GM12878 (cell line): ENCODE measurements around the gene TFAM. TPM values are rescaled to one million over a fixed set of nuclear protein-coding genes. Genes with fewer than 3 reads are reported as not detected.

Experiments
- ATAC-seq: fragments of 200-7000 bp; cut with Tn5 transposase; 3 replicates; pipeline ENCODE4 v1.9.1; 2020; ENCODE audit warnings: mild to moderate bottlenecking, moderate library complexity
- BruUV-seq: library from RNA; stranded (reverse); fragments of 400-500 nt; replicated peaks from 2 replicates; lab custom pipeline; 2021; lab: Mats Ljungman, UMichigan
- CTCF ChIA-PET: fragments of 300-600 bp; sonication (Branson Sonifier 250); formaldehyde crosslinking; extraction: SDS; loops from one replicate; lab custom pipeline; 2021; ENCODE audit warnings: inconsistent platforms; lab: Yijun Ruan, JAX
- POLR2A ChIA-PET: fragments of 350-600 bp; formaldehyde crosslinking; extraction: SDS; loops from one replicate; lab custom pipeline; 2021; ENCODE audit warnings: inconsistent platforms; lab: Charles Lee
- RAD21 ChIA-PET: fragments of 300-600 bp; sonication (Branson Sonifier 250); formaldehyde crosslinking; loops from one replicate; lab custom pipeline; 2023; ENCODE audit warnings: antibody characterized with exemption; ENCODE audit not compliant: unreplicated experiment; lab: Charles Lee
- SMC1A ChIA-PET: fragments of 300-600 bp; sonication (Branson Sonifier 250); formaldehyde crosslinking; loops from one replicate; lab custom pipeline; 2023; ENCODE audit not compliant: unreplicated experiment, uncharacterized antibody; lab: Charles Lee
- DNase-seq: peaks from one replicate; pipeline ENCODE4 v3.0.0-alpha.2; 2011; ENCODE audit warnings: low read depth, low spot score
- FAIRE-seq: peaks from 3 replicates; lab custom pipeline; 2011; peaks lifted over from hg19 to GRCh38; lab: Jason Lieb, UNC
- H2AFZ ChIP-seq: 2 replicates; pipeline ENCODE4 v1.6.0; 2011; ENCODE audit warnings: low read depth, low read length, control low read depth; ENCODE audit not compliant: control insufficient read depth
- H3K27ac ChIP-seq: 2 replicates; pipeline ENCODE4 v1.5.1; 2011; ENCODE audit warnings: control low read depth; ENCODE audit not compliant: control insufficient read depth, insufficient read depth
- H3K27me3 ChIP-seq, 2 experiments: replicated peaks in 1 of 2; 2 replicates each; pipeline versions ENCODE4 v1.6.0 to v1.6.1; 2011; ENCODE audit warnings: low read length in 1 of 2; ENCODE audit not compliant: control insufficient read depth in 2 of 2, insufficient read depth in 2 of 2
- H3K36me3 ChIP-seq, 2 experiments: 2 replicates each; pipeline ENCODE4 v1.5.1; 2011; ENCODE audit warnings: low read length in 1 of 2; ENCODE audit not compliant: control insufficient read depth in 2 of 2, insufficient read depth in 2 of 2
- H3K4me1 ChIP-seq: 2 replicates; pipeline ENCODE4 v1.6.1; 2011; ENCODE audit warnings: mild to moderate bottlenecking, low read length, moderate library complexity, mixed read lengths; ENCODE audit not compliant: control insufficient read depth, insufficient read depth
- H3K4me2 ChIP-seq: 2 replicates; pipeline ENCODE4 v1.6.0; 2011; ENCODE audit warnings: control low read depth; ENCODE audit not compliant: control insufficient read depth, insufficient read depth
- H3K4me3 ChIP-seq: fragments of 200-600 bp; sonication (generic); 2 replicates; pipeline ENCODE4 v1.5.1; 2016
- H3K79me2 ChIP-seq: 2 replicates; pipeline ENCODE4 v1.6.0; 2011; ENCODE audit warnings: low read length; ENCODE audit not compliant: control insufficient read depth, insufficient read depth
- H3K9ac ChIP-seq: 2 replicates; pipeline ENCODE4 v1.8.0; 2011; ENCODE audit warnings: low read length, control low read depth, mixed read lengths; ENCODE audit not compliant: control insufficient read depth, insufficient read depth
- H3K9me3 ChIP-seq: replicated peaks from 3 replicates; pipeline ENCODE4 v1.5.1; 2011; ENCODE audit warnings: mild to moderate bottlenecking, low read length; ENCODE audit not compliant: control insufficient read depth, insufficient read depth
- H4K20me1 ChIP-seq: 2 replicates; pipeline ENCODE4 v1.6.0; 2011; ENCODE audit not compliant: control insufficient read depth, insufficient read depth
- ATF2 ChIP-seq: IDR thresholded peaks from 2 replicates; pipeline ENCODE4 v1.6.1; 2012; ENCODE audit warnings: low read length, inconsistent platforms
- EP300 ChIP-seq, 2 experiments: fragments of 150-350 bp in 1 of 2; IDR thresholded peaks; 2 replicates each; pipeline ENCODE4 v1.6.1; 2011 to 2012; ENCODE audit warnings: low read depth in 2 of 2, low read length in 2 of 2, borderline replicate concordance in 1 of 2, improper control_type of control experiment in 1 of 2, inconsistent platforms in 1 of 2; ENCODE audit not compliant: control insufficient read depth in 1 of 2
- ESRRA ChIP-seq: IDR thresholded peaks from 2 replicates; pipeline ENCODE4 v1.6.1; 2012; ENCODE audit warnings: mild to moderate bottlenecking, low read length, improper control_type of control experiment
- KLF5 ChIP-seq: fragments of 450-650 bp; IDR thresholded peaks from 2 replicates; pipeline ENCODE4 v1.6.1; 2014; ENCODE audit warnings: mild to moderate bottlenecking; ENCODE audit not compliant: partially characterized antibody
- LARP7 ChIP-seq: fragments of 450-650 bp; IDR thresholded peaks from 2 replicates; pipeline ENCODE4 v1.6.1; 2017; ENCODE audit warnings: mild to moderate bottlenecking
- POLR2AphosphoS2 ChIP-seq: IDR thresholded peaks from 2 replicates; pipeline ENCODE4 v1.6.1; 2011; ENCODE audit warnings: low read depth, mild to moderate bottlenecking, low read length, improper control_type of control experiment, moderate library complexity
- RB1 ChIP-seq: fragments of 450-650 bp; formaldehyde crosslinking; IDR thresholded peaks from 2 replicates; pipeline ENCODE4 v1.6.1; 2017; ENCODE audit warnings: mild to moderate bottlenecking, borderline replicate concordance
- SMAD1 ChIP-seq: fragments of 450-650 bp; IDR thresholded peaks from 2 replicates; pipeline ENCODE4 v1.6.1; 2018; ENCODE audit warnings: mild to moderate bottlenecking, low read depth; ENCODE audit not compliant: partially characterized antibody
- USF1 ChIP-seq: IDR thresholded peaks from 2 replicates; pipeline ENCODE4 v1.6.1; 2011; ENCODE audit warnings: borderline replicate concordance, low read depth, mild to moderate bottlenecking, moderate library complexity, mixed read lengths, low read length; ENCODE audit not compliant: insufficient read depth; ENCODE audit errors: extremely low read length
- WGBS: methylation state at CpG from one replicate; pipeline ENCODE4 v1.1.6; 2016; ENCODE audit warnings: low lambda C conversion rate; ENCODE audit not compliant: insufficient replicate concordance, insufficient coverage; ENCODE audit errors: missing lambda C conversion rate; 5-methylcytosine and 5-hydroxymethylcytosine counted together
- in situ Hi-C: fragments of 300-500 bp; cut with MboI; formaldehyde crosslinking; loops from 9 replicates; pipeline ENCODE4 v1.14.3; 2018; ENCODE audit warnings: mixed read lengths
- intact Hi-C: fragments of 100-400 bp; cut with micrococcal nuclease; formaldehyde crosslinking; loops from one replicate; pipeline ENCODE4 v1.14.2; 2022; ENCODE audit not compliant: unreplicated experiment
- polyA plus RNA-seq, 11 experiments: library from polyadenylated mRNA; depleted of rRNA in 4 of 11; unstranded in 6 of 11; stranded (reverse) in 5 of 11; fragments of >200 nt; fragmentation: Nextera tagmentation in 4 of 11; fragmentation: Illumina TruSeq in 1 of 11; extraction: Ambion mirVana in 4 of 11; extraction: Trizol in 1 of 11; gene quantifications; 1 replicate in 1 of 11; 2 replicates in 10 of 11; pipeline versions ENCODE4 v1.2.1 to v1.2.3, GENCODE V29; 2011 to 2016; ENCODE audit warnings: inconsistent platforms in 2 of 11, missing spikeins in 2 of 11, low read depth in 1 of 11
- total RNA-seq, 4 experiments: library from RNA; depleted of rRNA in 3 of 4; stranded (reverse); fragments of >200 nt in 3 of 4; fragmentation: Illumina TruSeq in 1 of 4; extraction: Trizol in 1 of 4; gene quantifications; 2 replicates each; pipeline versions ENCODE4 v1.2.1 to v1.2.3, GENCODE V29; 2013 to 2021
- TF ChIP-seq, protein P1 (sequence below): fragments of 450-650 bp; IDR thresholded peaks from 2 replicates; pipeline ENCODE4 v1.6.1; 2018; ENCODE audit warnings: borderline replicate concordance, mild to moderate bottlenecking; ENCODE audit not compliant: partially characterized antibody

TFAM gene
- total and polyA plus RNA-seq, 10 of the 15 experiments (the other 5 are each of a cell fraction or from before 2014, with no cell fraction given): 44.9 to 135 (median 93.3) TPM

GRCh38 chr10:58358314-58358933 lies 26.8 kb upstream of the TFAM start:
- WGBS: 84% methylated on average over 4 of the region's 4 CpGs
- Histone ChIP-seq H3K36me3 (no peaks in the 10 kb centered on the region; a peak in 1 of 4 replicates), H3K27me3 (no peaks in the 10 kb centered on the region), H3K79me2 (no peaks in the 10 kb centered on the region), H4K20me1 (no peaks in the 10 kb centered on the region), H3K4me3 (no peak overlapping the region), H3K27ac (no peak overlapping the region), H3K4me1 (no peaks in the 10 kb centered on the region), H3K4me2 (no peak overlapping the region), H3K9ac (no peak overlapping the region), H3K9me3 (no peaks in the 10 kb centered on the region), H2AFZ (no peak overlapping the region)
- ChIA-PET CTCF (interaction anchor here (0.6 to 1.7 kb wide), 2 partner anchors 17 to 18 kb away, joined by 3 to 4 read pairs; no protein-coding TSS in a partner anchor), SMC1A (interaction anchor here (0.6 to 0.8 kb wide), 2 partner anchors 25 to 36 kb away, joined by 3 read pairs; no protein-coding TSS in a partner anchor), RAD21 (no interaction called here), POLR2A (no interaction called here)
- no peak for TF ChIP-seq RB1
- no peak for TF ChIP-seq POLR2AphosphoS2
- no peak for TF ChIP-seq ATF2
- no peak for TF ChIP-seq KLF5
- no peak for TF ChIP-seq ESRRA
- TF ChIP-seq, protein P1, sequence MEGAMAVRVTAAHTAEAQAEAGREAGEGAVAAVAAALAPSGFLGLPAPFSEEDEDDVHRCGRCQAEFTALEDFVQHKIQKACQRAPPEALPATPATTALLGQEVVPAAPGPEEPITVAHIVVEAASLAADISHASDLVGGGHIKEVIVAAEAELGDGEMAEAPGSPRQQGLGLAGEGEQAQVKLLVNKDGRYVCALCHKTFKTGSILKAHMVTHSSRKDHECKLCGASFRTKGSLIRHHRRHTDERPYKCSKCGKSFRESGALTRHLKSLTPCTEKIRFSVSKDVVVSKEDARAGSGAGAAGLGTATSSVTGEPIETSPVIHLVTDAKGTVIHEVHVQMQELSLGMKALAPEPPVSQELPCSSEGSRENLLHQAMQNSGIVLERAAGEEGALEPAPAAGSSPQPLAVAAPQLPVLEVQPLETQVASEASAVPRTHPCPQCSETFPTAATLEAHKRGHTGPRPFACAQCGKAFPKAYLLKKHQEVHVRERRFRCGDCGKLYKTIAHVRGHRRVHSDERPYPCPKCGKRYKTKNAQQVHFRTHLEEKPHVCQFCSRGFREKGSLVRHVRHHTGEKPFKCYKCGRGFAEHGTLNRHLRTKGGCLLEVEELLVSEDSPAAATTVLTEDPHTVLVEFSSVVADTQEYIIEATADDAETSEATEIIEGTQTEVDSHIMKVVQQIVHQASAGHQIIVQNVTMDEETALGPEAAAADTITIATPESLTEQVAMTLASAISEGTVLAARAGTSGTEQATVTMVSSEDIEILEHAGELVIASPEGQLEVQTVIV: no peak
- TF ChIP-seq EP300 (IDR thresholded peaks at IDR 0.05; ENCODE audit: borderline replicate concordance in 1 of 2, control insufficient read depth in 1 of 2, low read depth in 2 of 2, low read length in 2 of 2): no peak
- TF ChIP-seq SMAD1: no peak
- no peak for TF ChIP-seq USF1
- no peak for TF ChIP-seq LARP7
- intact Hi-C loops: no loop called here
- no TSS peak for BruUV-seq
- no peak for DNase-seq
- in situ Hi-C loops: no loop called here
- no peak for ATAC-seq
- FAIRE-seq: no peak
